Measurements from ENCODE around the gene IL23R.
A peak's percentile ranks its signal among the peaks of the same experiment; 100 is the strongest.

The IL23R gene

DNA sequence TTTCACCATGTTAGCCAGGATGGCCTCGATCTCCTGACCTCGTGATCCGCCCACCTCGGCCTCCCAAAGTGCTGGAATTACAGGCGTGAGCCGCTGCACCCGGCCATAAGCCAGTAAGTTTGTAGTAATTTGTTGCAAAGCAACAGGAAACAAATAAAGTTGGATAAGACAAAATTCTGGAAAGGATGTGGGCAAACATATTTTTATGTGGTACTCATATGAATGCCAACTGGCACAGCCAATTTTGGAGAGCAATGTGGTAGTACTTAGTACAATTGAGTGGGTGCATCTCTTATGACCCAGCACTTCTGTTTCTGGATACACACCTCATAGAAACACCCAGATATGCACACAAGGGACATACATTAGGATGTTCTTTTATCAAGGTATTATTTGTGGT, 133.0 kb downstream of the IL23R start:
- Histone ChIP-seq H3K9me3 (ENCODE audit: control insufficient read depth, low read length) (no peaks in the 10 kb centered on the region), H3K27ac (ENCODE audit: low read depth, low read length, severe bottlenecking) (no peak overlapping the region), H3K36me3 (ENCODE audit: control insufficient read depth, insufficient read depth, low read length) (no peaks in the 10 kb centered on the region), H3K4me1 (ENCODE audit: control insufficient read depth, insufficient read depth, low read length, poor library complexity, severe bottlenecking) (no peaks in the 10 kb centered on the region), H3K4me3 (ENCODE audit: extremely low read depth, insufficient read depth, low read length, poor library complexity, severe bottlenecking) (no peak overlapping the region)
- WGBS, 2 experiments (ENCODE audit: insufficient coverage in 2 of 2): 82% methylated on average over 6 of the region's 7 CpGs

- Histone ChIP-seq H3K4me3 (ENCODE audit: extremely low read depth, insufficient read depth, low read length, poor library complexity, severe bottlenecking) (no peak overlapping the region), H3K4me1 (ENCODE audit: control insufficient read depth, insufficient read depth, low read length, poor library complexity, severe bottlenecking) (no peaks in the 10 kb centered on the region), H3K27ac (ENCODE audit: low read depth, low read length, severe bottlenecking) (no peak overlapping the region), H3K36me3 (ENCODE audit: control insufficient read depth, insufficient read depth, low read length) (no peaks in the 10 kb centered on the region), H3K9me3 (ENCODE audit: control insufficient read depth, low read length) (no peaks in the 10 kb centered on the region)
- no CpG with 5 or more reads among the region's 2 CpGs for WGBS, 2 experiments (ENCODE audit: insufficient coverage in 2 of 2)
These were observed 134.3 kb downstream of the IL23R start for GRCh38 chr1:67300561-67300960.

GRCh38 chr1:67304023-67304422, 137.8 kb downstream of the IL23R start:
- Histone ChIP-seq H3K4me1 (ENCODE audit: control insufficient read depth, insufficient read depth, low read length, poor library complexity, severe bottlenecking) (no peaks in the 10 kb centered on the region), H3K9me3 (ENCODE audit: control insufficient read depth, low read length) (no peaks in the 10 kb centered on the region), H3K27ac (ENCODE audit: low read depth, low read length, severe bottlenecking) (no peak overlapping the region), H3K36me3 (ENCODE audit: control insufficient read depth, insufficient read depth, low read length) (no peaks in the 10 kb centered on the region), H3K4me3 (ENCODE audit: extremely low read depth, insufficient read depth, low read length, poor library complexity, severe bottlenecking) (no peak overlapping the region)
- no CpG with 5 or more reads among the region's 3 CpGs for WGBS, 2 experiments (ENCODE audit: insufficient coverage in 2 of 2)

DNA sequence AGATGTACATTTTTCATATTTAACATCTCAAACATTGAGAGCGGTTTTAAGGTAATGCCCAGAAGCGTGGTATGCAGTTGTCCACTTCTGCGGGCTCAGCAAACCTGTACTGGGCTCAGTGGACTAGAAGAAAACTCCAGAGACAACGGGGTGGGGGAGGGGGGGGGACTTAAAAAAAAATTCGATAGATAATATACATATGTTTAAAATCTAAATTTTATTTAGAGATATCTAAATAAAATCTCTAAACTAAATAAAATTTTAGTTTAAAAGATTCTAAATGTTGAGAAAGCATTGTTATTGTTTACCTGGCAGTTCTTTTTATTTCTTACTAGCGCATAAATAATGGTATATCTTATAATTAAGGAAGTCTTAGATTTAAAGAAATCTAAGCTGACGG, 140.3 kb downstream of the IL23R start:
- Histone ChIP-seq H3K27ac (ENCODE audit: low read depth, low read length, severe bottlenecking) (no peak overlapping the region), H3K36me3 (ENCODE audit: control insufficient read depth, insufficient read depth, low read length) (no peaks in the 10 kb centered on the region), H3K4me3 (ENCODE audit: extremely low read depth, insufficient read depth, low read length, poor library complexity, severe bottlenecking) (no peak overlapping the region), H3K4me1 (ENCODE audit: control insufficient read depth, insufficient read depth, low read length, poor library complexity, severe bottlenecking) (no peaks in the 10 kb centered on the region), H3K9me3 (ENCODE audit: control insufficient read depth, low read length) (no peaks in the 10 kb centered on the region)
- WGBS, 2 experiments (ENCODE audit: insufficient coverage in 2 of 2): 93 to 100% methylated on average over 2 to 3 of the region's 7 CpGs

GRCh38 chr1:67307251-67308060, 141.2 kb downstream of the IL23R start, which contains the start of gene IL12RB2:
Gene IL12RB2 (plus strand): TSS chr1:67307873. CDS start chr1:67320369, 12,496 bp downstream.
- Histone ChIP-seq H3K4me3 (ENCODE audit: extremely low read depth, insufficient read depth, low read length, poor library complexity, severe bottlenecking) (peak within 1 kb of the TSS; percentile 34), H3K9me3 (ENCODE audit: control insufficient read depth, low read length) (no peaks in the 10 kb centered on the region), H3K4me1 (ENCODE audit: control insufficient read depth, insufficient read depth, low read length, poor library complexity, severe bottlenecking) (no peaks in the 10 kb centered on the region), H3K36me3 (ENCODE audit: control insufficient read depth, insufficient read depth, low read length) (no peaks in the 10 kb centered on the region), H3K27ac (ENCODE audit: low read depth, low read length, severe bottlenecking) (no peak within 1 kb of the TSS)
- WGBS, 2 experiments (ENCODE audit: insufficient coverage in 2 of 2): 6 to 7% methylated on average over 50 to 57 of the region's 75 CpGs

GRCh38 chr1:67308136-67308535, 141.9 kb downstream of the IL23R start:
- no peaks in the 10 kb centered on the region for H3K36me3 ChIP-seq (ENCODE audit: control insufficient read depth, insufficient read depth, low read length)

More at GRCh38 chr1:67308136-67308535, 141.9 kb downstream of the IL23R start:
- no peaks in the 10 kb centered on the region for H3K4me1 ChIP-seq (ENCODE audit: control insufficient read depth, insufficient read depth, low read length, poor library complexity, severe bottlenecking)
- WGBS, 2 experiments (ENCODE audit: insufficient coverage in 2 of 2): 53 to 58% methylated on average over 6 to 12 of the region's 15 CpGs
- H3K27ac ChIP-seq (ENCODE audit: low read depth, low read length, severe bottlenecking): no peak overlapping the region
- H3K4me3 ChIP-seq (ENCODE audit: extremely low read depth, insufficient read depth, low read length, poor library complexity, severe bottlenecking): peak overlapping the region; percentile 34
- no peaks in the 10 kb centered on the region for H3K9me3 ChIP-seq (ENCODE audit: control insufficient read depth, low read length)
